Nephron (organoid): Measurements from ENCODE around the gene TBC1D23.
A peak's percentile ranks its signal among the peaks of the same experiment; 100 is the strongest.
"Not testable (repeated sequence)": the region's sequence is repeated elsewhere in the genome, so short reads cannot be mapped to it uniquely, and the experiment has no call there.

Source experiments
- H3K27ac Mint-ChIP-seq, 3 experiments: 2 replicates each; pipeline ENCODE4 v1.8.0; 2020; ENCODE audit warnings: mixed read lengths in 3 of 3, mild to moderate bottlenecking in 2 of 3, moderate library complexity in 1 of 3
- H3K27me3 Mint-ChIP-seq: 2 replicates; pipeline ENCODE4 v1.8.0; 2021; ENCODE audit warnings: low read depth, mild to moderate bottlenecking, moderate library complexity, mixed read lengths
- H3K36me3 Mint-ChIP-seq: 2 replicates; pipeline ENCODE4 v1.8.0; 2020; ENCODE audit warnings: low read depth, mixed read lengths
- H3K4me1 Mint-ChIP-seq: 2 replicates; pipeline ENCODE4 v1.8.0; 2020; ENCODE audit warnings: mixed read lengths
- H3K4me3 Mint-ChIP-seq, 3 experiments: 2 replicates each; pipeline ENCODE4 v1.8.0; 2020; ENCODE audit warnings: mild to moderate bottlenecking in 3 of 3, mixed read lengths in 3 of 3, moderate library complexity in 2 of 3
- H3K9me3 Mint-ChIP-seq: 2 replicates; pipeline ENCODE4 v1.8.0; 2020; ENCODE audit warnings: mixed read lengths
- TF ChIP-seq, protein P1 (sequence below), 3 experiments: fragments of 200-600 bp; sonication (generic); IDR thresholded peaks; one replicate each; pipeline ENCODE4 v1.5.0; 2021; ENCODE audit warnings: antibody characterized with exemption in 3 of 3; ENCODE audit not compliant: unreplicated experiment in 3 of 3

Gene TBC1D23

GRCh38 chr3:100225193-100225592 is 35.6 kb upstream of the TBC1D23 start:
- Mint-ChIP-seq H3K27ac (no peak overlapping the region), H3K9me3 (peaks cover 16% of the 10 kb centered on the region)

GRCh38 chr3:100225883-100226282 is 34.9 kb upstream of the TBC1D23 start:
- peaks cover 16% of the 10 kb centered on the region for H3K9me3 Mint-ChIP-seq
- H3K4me1 Mint-ChIP-seq: peaks cover 12% of the 10 kb centered on the region
- TF ChIP-seq, protein P1, sequence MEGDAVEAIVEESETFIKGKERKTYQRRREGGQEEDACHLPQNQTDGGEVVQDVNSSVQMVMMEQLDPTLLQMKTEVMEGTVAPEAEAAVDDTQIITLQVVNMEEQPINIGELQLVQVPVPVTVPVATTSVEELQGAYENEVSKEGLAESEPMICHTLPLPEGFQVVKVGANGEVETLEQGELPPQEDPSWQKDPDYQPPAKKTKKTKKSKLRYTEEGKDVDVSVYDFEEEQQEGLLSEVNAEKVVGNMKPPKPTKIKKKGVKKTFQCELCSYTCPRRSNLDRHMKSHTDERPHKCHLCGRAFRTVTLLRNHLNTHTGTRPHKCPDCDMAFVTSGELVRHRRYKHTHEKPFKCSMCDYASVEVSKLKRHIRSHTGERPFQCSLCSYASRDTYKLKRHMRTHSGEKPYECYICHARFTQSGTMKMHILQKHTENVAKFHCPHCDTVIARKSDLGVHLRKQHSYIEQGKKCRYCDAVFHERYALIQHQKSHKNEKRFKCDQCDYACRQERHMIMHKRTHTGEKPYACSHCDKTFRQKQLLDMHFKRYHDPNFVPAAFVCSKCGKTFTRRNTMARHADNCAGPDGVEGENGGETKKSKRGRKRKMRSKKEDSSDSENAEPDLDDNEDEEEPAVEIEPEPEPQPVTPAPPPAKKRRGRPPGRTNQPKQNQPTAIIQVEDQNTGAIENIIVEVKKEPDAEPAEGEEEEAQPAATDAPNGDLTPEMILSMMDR (IDR thresholded peaks at IDR 0.05; ENCODE audit: unreplicated experiment in 3 of 3): no peak
- no peaks in the 10 kb centered on the region for H3K36me3 Mint-ChIP-seq
- H3K27ac Mint-ChIP-seq: no peak overlapping the region
- H3K27me3 Mint-ChIP-seq: no peaks in the 10 kb centered on the region
- no peak overlapping the region for H3K4me3 Mint-ChIP-seq

More at GRCh38 chr3:100225193-100225592, 35.6 kb upstream of the TBC1D23 start:
- TF ChIP-seq, protein P1 (IDR thresholded peaks at IDR 0.05; ENCODE audit: unreplicated experiment in 3 of 3): no peak
- H3K4me3 Mint-ChIP-seq: no peak overlapping the region
- H3K36me3 Mint-ChIP-seq: no peaks in the 10 kb centered on the region
- H3K27me3 Mint-ChIP-seq: no peaks in the 10 kb centered on the region
- H3K4me1 Mint-ChIP-seq: peaks cover 12% of the 10 kb centered on the region

DNA sequence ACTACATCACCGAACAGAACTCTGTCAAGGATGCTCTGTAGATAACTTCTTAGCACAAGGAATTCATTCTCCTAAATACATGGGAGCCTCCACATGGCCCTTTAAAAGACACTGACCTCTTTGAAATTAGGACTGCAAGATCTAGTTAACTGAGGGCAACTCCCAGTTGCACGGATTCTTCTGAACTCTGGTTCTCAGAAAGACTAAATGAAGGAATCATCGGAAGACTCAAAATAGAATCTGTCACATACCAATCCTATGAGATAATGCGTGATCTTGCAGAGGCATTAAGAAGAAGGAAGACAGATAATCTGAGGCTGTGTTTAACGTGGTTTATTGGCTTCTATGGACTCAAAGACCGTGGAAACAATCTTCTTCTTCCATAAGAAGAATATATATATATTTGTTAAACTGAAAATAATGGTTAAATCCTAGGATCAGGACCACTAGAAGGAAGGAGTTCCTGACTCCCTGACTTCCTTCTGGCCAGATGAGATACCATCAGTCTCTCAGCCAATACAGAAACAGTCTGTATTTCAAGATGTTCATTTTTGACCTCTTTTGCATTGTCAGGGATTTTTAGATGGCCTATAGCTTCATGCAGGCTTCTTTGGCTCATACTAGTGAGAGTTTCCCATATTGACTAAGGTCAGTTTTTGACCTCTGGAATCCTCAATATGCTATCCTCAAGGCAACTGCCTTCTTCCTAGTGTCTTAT is 33.9 kb upstream of the TBC1D23 start:
- Mint-ChIP-seq H3K4me3 (no peak overlapping the region), H3K27ac (no peak overlapping the region), H3K36me3 (no peaks in the 10 kb centered on the region), H3K4me1 (peaks cover 12% of the 10 kb centered on the region), H3K27me3 (no peaks in the 10 kb centered on the region), H3K9me3 (peaks cover 15% of the 10 kb centered on the region)
- TF ChIP-seq, protein P1 (IDR thresholded peaks at IDR 0.05; ENCODE audit: unreplicated experiment in 3 of 3): no peak

- peaks cover 15% of the 10 kb centered on the region for H3K9me3 Mint-ChIP-seq
- no peaks in the 10 kb centered on the region for H3K27me3 Mint-ChIP-seq
- H3K4me3 Mint-ChIP-seq: no peak overlapping the region
Measured at GRCh38 chr3:100227511-100227921, 33.3 kb upstream of the TBC1D23 start.

DNA sequence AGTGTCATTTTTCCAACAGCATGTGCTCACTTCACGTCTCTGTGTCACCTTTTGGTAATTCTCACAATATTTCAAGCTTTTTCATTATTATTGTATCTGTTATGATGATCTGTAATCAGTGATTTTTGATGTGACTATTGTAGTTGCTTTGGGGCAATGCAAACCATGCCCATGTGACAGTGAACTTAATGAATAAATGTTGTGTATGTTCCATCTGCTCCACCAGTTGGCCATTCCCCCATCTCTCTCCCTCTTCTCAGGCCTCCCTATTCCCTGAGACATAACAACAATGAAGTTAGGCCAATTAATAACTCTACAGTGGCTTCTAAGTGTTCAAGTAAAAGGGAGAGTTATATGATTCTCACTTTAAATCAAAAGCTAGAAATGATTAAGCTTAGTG is 32.5 kb upstream of the TBC1D23 start:
- Mint-ChIP-seq H3K27me3 (no peaks in the 10 kb centered on the region), H3K4me3 (no peak overlapping the region), H3K9me3 (peaks cover 11% of the 10 kb centered on the region), H3K36me3 (no peaks in the 10 kb centered on the region), H3K4me1 (peaks cover 12% of the 10 kb centered on the region), H3K27ac (no peak overlapping the region)
- TF ChIP-seq, protein P1 (IDR thresholded peaks at IDR 0.05; ENCODE audit: unreplicated experiment in 3 of 3): no peak

More at GRCh38 chr3:100227511-100227921, 33.3 kb upstream of the TBC1D23 start:
- no peaks in the 10 kb centered on the region for H3K36me3 Mint-ChIP-seq
- peaks cover 12% of the 10 kb centered on the region for H3K4me1 Mint-ChIP-seq
- TF ChIP-seq, protein P1 (IDR thresholded peaks at IDR 0.05; ENCODE audit: unreplicated experiment in 3 of 3): no peak
- H3K27ac Mint-ChIP-seq: peak overlapping the region in 1 of 3 experiments; percentile 14

- H3K27ac Mint-ChIP-seq, H3K36me3 Mint-ChIP-seq, H3K4me3 Mint-ChIP-seq, H3K27me3 Mint-ChIP-seq: not testable (repeated sequence)
- Mint-ChIP-seq H3K4me1 (peaks cover 12% of the 10 kb centered on the region), H3K9me3 (peaks cover 13% of the 10 kb centered on the region)
Measured at GRCh38 chr3:100229188-100229587, 31.6 kb upstream of the TBC1D23 start.
